HG03196 (cell line): ENCODE results near the gene PIP5KL1.

ENCODE experiments used
- ATAC-seq: cut with Tn5 transposase; IDR thresholded peaks from one replicate; pipeline ENCODE4 v1.9.1; 2021; ENCODE audit not compliant: unreplicated experiment

The PIP5KL1 gene

GRCh38 chr9:127875306-127875966 lies 55.1 kb downstream of the PIP5KL1 start:
- no peak for ATAC-seq

GRCh38 chr9:127874301-127875221 lies 56.0 kb downstream of the PIP5KL1 start:
- no peak for ATAC-seq

- no peak for ATAC-seq
Measured at GRCh38 chr9:127873886-127874285, 56.7 kb downstream of the PIP5KL1 start.

- no peak for ATAC-seq
Measured at GRCh38 chr9:127873223-127873691, 57.3 kb downstream of the PIP5KL1 start.

- ATAC-seq = no peak
Measured at GRCh38 chr9:127872369-127873222, 58.0 kb downstream of the PIP5KL1 start.

GRCh38 chr9:127871531-127871930 lies 59.0 kb downstream of the PIP5KL1 start:
- ATAC-seq = no peak

GRCh38 chr9:127870887-127871286 lies 59.7 kb downstream of the PIP5KL1 start:
- no peak for ATAC-seq
